Stimulated activated CD4-positive, alpha-beta T cell treated with anti-CD3 and anti-CD28 coated beads, TNF-alpha, amount 100 ng/mL, for 48 hours (primary cell): ENCODE data around the gene PMPCA.
"Not testable (repeated sequence)": the region's sequence is repeated elsewhere in the genome, so short reads cannot be mapped to it uniquely, and the experiment has no call there.

Experiments used
- DNase-seq, 3 donors: peaks; one replicate each; pipeline ENCODE4 v3.0.0-alpha.2; 2020; ENCODE audit warnings: low read depth in 3 of 3

PMPCA gene

DNA sequence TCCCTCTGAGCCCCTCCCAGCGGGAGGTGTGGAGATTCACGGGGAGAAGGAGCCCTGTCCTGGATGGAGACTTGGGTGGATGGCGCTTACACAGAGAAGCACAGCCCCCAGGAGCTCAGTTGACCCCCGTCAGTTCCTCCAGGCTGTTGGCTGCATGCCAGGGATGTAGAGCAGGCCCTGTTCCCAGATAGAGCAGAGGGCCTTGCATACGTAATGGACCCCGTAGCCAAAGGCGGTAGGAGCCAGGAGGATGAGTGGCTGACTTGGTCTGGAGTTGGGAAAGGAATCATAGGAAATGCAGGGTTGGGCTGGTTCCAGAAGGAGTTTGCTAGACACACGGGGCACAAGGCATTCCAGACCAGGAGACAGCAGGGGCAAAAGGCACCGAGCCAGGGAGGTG is 2.5 kb downstream of the PMPCA start:
- DNase-seq: no peak

DNA sequence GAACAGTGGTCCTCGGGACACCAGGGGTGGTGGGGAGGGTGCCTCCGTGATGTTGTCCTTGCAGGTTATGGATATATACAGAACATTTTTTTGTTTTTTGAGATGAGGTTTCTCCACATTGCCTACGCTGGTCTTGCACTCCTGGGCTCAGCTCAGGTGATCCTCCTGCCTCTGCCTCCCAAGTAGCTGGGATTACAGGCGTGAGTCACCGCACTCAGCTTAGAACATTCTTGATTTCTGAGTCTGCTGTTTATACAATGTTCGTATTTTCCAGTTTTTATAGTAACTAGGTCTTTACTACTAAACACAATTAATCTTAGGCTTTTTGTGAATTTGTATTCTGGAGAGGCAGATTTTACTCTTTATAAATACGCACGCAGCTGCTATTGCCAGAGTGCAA is 6.0 kb downstream of the PMPCA start:
- DNase-seq: no peak

DNA sequence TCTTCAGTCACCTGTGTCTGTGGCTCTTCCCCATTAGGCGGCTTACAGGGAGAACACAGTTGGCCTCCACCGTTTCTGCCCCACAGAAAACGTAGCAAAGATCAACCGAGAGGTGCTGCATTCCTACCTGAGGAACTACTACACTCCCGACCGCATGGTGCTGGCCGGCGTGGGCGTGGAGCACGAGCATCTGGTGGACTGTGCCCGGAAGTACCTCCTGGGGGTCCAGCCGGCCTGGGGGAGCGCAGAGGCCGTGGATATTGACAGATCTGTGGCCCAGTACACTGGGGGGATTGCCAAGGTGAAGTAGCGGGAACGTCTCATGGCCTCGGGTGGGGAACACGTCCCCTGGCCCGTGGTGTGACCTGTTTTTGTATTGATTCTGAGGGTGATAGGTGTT is 6.5 kb downstream of the PMPCA start:
- no peak for DNase-seq

DNA sequence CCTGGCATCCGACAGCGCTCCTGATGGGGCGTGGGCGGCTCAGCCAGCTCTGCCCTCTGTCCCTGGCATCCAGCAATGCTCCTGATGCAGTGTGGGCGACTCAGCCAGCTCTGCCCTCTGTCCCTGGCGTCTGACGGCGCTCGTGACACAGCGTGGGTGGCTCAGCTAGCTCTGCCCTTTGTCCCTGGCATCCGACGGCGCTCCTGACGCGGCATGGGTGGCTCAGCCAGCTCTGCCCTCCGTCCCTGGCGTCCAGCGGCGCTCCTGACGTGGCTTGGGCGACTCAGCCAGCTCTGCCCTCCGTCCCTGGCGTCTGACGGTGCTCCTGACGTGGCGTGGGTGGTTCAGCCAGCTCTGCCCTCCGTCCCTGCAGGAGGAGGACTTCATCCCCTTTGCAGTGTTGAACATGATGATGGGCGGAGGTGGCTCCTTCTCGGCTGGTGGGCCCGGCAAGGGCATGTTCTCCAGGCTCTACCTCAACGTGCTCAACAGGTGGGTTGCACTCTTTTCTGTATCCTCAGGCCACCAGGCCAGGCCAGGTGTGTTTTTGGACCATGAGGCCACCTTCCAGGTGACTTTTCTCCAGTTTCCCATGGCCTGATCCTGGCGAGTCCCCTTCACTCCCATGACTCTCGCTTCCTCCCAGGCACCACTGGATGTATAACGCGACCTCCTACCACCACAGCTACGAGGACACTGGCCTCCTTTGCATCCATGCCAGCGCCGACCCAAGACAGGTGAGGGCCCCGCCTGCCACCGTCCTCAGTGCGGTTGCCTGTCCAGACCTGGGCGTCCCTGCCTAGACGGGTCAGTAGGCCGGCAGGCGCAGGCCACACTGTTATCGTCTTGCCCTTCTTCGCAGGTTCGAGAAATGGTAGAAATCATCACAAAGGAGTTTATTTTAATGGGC is 8.0 kb downstream of the PMPCA start:
- no peak for DNase-seq

DNA sequence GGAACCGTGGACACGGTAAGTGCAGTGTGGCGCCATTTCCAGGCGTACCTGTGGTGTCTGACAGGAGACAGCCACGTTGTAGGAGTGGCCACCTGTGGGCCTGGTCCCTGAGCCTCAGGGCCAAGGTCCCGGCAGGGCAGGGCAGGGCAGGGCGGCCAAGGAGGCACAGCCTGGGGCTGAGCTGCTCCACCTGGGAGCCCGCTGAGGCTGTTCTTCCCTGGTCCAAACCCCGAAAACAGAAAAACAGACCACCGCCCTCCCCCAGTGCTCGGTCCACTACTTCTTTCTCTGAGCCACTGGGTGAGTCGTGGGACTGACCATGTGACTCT is 8.6 kb downstream of the PMPCA start:
- no peak for DNase-seq

DNA sequence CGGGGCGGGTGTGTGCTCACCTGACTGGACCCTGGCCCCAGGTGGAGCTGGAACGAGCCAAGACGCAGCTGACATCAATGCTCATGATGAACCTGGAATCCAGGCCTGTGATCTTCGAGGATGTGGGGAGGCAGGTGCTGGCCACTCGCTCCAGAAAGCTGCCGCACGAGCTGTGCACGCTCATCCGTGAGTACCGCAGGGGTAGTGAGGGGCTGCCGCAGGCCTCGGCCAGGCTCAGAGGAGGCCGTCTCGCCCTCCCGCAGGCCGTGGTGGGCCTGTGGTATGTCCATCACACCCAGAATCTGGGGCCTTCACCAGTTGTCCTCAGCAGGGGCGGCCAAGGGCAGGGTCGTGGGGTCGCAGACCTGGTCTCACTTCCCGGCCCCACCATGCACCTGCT is 11.3 kb downstream of the PMPCA start:
- no peak for DNase-seq

DNA sequence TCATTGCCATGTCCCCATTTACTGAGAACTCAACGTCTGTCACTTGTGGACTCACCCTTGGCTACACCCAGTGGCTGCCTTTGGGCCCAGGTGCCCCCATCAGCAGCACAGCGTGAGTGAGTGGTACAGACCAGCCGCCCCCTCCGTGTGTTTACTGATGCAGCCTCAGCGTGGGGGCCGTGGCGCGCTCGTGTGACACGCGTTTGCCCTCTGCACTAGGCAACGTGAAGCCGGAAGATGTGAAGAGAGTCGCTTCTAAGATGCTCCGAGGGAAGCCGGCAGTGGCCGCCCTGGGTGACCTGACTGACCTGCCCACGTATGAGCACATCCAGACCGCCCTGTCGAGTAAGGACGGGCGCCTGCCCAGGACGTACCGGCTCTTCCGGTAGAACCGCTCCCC is 12.4 kb downstream of the PMPCA start:
- no peak for DNase-seq

DNA sequence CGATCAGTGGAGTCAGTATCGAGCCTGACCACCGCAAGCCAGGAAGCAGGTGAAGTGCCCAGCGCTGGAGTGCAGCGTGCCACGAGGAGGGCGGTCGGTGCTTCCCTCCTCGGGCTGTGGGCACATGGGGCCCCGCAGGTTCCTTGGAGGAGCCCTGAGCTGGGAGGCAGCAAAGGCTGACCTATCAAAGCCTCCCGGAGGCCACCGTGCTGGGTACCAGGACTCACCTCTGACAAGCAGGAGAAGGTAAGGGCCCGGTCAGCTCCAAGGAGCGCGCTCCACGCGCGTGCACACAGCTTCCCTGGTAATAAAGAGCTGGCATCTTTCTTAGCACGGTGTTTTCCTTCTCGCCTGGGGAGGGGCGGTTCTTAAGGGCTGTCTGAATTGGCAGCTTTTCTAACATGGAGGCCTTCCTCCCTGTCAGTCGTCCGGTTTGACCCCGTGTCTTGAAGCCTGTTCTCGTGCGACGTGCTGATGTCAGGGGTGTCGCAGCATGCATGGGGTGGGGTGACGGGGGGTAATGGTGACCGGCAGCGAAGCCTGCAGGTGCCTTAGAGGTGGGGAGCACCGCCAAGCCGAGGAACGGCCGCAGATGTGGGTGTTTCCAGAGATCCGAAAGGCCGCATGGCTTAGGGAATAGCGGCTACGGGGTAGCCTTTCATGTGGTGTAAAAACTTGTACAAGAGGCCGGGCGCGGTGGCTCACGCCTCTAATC is 13.1 kb downstream of the PMPCA start:
- DNase-seq: no peak

DNA sequence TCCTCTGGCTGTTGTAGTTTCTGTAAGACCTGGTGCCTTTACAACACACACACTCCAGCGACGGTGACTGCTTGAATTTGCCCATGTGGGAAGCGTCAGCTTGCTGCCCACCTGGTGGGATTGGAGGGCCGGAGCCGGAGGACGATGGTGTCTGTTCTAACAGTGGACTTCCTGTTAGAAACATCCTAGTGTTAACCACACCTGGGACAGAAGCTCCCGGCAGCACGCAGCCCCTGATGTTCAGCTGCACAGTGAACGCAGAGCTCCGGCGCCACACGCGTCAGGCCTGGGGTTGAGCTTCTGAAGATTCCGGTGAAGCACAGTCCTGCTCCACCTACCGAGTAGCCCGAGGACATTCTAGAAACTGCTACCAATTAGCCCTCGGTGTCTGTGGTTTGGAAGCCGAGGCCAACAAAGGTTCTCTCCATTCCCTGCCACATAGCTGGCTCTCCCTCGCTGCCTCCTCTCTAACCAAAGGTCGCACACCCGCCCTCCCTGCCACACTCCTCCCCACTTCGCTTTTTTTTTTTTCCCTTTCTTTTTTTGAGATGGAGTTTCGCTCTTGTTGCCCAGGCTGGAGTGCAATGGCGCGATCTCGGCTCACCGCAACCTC is 14.4 kb downstream of the PMPCA start:
- DNase-seq: no peak

DNA sequence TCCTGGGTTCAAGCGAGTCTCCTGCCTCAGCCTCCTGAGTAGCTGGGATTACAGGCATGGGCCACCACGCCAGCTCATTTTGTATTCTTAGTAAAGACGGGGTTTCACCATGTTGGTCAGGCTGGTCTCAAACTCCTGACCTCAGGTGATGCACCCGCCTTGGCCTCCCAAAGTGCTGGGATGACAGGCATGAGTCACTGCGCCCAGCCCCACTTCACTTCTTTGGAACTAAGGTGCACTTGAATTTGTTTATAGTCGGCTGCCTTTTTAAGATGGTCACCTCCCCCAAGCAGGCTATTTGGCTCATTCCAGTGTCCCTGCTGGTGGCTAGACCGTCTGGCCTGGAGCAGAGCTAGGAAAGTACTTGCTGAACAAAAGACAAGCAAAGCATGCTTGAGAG is 14.9 kb downstream of the PMPCA start:
- DNase-seq: not testable (repeated sequence)

DNA sequence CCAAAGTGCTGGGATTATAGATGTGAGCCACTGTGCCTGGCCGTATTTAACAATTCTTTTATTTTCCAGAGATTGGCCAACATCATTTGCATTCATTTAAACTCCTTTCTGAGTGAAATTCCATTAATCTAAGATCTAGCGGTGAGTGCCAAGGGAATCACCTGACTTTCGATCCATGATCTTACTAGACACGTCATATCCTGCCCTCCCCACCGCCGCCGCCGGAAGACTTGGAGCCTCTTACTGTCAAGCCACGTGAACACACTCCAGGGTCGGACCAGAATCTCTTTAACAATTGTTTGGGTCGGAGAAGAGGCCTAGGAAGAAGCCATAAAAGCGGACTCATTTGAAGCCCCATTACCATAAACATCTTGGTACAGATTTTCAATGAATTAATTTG is 16.3 kb downstream of the PMPCA start:
- DNase-seq: no peak

DNA sequence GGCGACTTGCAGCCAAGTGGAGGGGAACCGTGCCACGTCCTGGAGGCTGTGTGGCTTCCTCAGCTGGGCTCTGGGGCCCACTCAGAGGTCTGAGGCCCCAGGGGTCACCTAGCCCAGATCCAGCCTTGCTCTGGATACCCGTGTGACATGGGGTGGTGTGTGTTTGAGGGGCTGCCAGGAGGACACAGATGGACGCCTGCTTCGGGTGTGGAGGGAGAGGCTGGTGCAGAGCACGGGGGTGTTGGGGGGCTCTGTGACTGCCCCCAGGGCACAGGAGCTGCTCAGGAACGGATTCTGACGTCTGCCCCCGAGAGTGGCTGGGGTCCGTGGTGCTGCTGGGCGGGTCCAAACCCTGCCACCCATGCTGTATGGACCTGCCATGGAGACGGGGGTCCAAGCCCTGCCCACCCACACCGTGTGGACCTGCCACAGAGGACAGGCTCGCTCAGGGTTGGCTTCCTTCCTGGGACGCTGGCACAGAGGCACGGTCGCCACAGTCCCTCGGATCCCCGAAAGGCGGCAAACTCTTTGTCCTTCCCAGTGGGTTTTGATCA is 18.7 kb downstream of the PMPCA start:
- DNase-seq: no peak

DNA sequence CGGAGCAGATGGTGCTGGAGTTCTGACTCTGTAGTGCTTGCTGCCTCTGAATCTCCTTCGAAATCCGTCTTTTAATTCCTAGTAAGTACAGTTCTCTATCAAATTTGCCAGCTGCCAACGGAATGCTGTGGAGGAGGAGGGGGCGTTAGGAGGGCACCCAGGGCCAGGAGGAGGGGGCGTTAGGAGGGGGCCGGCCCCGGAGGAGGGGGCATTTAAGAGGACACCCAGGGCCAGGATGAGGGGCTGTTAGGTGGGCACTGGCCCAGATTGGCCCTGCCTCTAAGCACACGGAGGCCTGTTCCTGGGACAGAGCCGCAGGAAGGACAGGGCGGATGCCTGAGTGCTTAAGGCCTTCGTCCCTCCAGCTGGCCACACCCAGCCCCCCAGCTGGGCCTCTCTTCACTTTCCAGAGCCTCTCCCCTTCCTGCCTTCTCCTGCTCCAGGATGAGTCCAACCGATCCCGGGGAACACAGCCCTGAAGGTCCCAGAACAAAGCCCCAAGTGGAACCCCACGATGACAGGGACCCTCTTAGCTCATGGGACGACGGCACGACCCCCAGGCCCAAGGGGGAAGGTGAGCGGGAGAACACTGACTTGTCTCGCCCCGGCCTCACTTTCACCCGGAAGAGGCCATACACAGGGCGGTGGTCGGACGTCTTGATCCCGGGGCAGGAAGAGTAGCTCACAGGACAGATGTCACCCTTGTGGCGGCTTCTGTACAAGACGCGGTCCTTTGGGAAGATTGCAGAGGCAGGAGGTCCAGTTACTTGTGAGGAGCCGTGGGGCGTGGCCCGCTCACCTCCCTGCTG is 19.4 kb downstream of the PMPCA start:
- no peak for DNase-seq

DNA sequence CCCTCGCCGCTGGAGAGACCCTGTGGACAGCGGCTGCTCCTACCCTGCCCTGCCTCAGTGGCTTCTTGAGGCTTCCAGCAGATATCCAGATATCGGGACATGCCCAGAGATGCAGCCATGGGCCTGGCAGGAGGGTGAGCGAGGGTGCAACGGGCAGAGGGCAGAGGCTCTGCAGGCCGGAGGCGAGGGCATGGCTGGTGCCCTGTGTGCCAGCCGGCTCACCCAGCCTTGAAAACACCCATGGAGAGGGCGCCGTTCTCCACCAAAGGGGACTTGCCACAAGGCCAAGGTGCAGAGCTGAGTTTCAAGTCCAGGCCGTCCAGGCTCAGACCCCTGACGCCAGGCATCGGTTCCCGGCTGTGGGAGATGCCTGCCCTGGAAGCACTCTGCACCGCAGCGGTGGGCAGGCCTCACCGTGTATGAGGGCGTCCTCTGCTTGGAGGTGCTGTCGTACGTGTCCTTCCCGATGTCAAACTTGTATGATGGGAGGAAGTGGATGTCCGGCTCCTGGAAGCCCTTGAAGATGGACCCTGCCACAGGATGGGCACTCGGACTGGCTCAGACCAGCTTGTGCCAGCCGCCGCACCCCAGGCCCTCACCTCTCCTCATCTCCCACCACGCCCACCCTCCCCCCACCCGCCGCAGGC is 20.3 kb downstream of the PMPCA start:
- DNase-seq: no peak

DNA sequence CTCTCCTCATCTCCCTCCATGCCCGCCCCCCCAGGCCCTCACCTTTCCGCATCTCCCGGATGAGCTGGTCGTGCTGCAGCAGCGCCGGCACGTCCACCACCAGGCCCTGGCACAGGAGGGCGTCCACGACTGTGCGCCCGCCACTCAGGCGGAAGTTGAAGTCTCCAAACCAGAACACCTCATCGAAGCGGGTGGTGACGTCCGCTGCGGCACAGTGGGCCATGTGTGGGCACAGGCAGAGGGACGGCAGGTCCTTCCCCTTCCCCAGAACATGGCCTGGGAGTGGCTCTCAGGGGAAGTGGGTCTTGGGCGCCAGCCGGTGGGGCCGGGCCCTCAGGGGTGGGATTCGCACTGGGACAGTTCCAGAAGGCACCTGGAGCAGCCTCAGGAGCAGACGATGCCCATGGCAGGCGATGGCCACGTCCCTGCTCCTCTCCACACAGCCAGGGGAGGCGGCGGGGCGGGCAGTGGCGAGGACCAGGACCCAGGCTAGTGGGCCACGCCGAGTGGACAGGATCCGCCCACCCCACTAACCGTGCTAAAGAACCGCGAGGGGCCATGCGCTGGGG is 21.4 kb downstream of the PMPCA start:
- DNase-seq: no peak

DNA sequence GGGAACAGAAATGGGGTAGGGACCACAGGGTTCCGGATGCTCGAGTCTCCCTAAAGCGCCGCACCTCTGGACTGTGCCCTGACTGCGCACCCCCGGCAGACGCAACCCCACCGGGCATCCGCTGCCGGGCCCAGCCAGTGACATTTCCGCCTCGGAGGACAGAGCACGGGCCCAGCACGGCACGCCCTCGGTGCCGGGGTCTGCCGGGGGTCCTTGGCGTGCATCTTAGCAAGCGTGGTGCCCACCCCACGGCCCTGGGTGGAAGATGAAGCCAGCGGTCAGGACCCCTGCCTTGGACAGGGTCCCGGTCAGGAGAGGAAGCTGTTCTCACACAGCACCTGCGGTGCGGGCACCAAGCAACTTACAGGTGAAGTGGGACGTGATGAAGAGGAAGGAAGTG is 22.1 kb downstream of the PMPCA start:
- no peak for DNase-seq

DNA sequence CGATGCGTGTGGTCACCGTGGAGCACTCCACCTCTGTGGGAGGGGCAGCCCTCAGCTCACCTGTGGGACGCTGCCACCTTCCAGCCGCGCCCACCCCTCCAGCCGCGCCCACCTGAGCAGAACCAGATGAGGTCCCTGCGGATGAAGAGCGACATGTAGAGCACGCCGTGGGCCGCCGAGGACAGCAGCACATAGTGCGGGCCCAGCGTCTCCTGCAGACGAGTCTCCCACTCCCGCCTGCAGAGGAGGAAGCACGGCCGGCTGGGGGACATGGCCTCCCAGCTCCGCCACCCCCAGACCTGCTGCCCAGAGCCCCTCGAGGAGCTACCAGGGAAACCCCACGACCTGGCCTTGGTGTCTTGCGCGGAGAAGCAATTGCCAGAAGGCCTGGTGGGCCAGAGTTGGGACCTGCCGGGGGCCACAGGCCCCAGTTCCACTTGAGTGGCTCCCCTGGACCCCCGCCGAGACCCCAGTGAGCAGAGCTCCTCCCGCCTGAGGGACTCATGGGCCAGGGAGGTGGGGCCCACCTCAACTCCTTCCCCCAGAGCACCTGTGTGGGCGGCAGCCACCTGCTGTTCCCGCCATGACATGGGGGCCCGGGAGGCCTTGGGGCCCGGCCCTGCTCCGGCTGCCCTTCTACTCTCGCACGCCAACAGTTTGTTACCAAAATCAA is 22.7 kb downstream of the PMPCA start:
- DNase-seq: no peak

DNA sequence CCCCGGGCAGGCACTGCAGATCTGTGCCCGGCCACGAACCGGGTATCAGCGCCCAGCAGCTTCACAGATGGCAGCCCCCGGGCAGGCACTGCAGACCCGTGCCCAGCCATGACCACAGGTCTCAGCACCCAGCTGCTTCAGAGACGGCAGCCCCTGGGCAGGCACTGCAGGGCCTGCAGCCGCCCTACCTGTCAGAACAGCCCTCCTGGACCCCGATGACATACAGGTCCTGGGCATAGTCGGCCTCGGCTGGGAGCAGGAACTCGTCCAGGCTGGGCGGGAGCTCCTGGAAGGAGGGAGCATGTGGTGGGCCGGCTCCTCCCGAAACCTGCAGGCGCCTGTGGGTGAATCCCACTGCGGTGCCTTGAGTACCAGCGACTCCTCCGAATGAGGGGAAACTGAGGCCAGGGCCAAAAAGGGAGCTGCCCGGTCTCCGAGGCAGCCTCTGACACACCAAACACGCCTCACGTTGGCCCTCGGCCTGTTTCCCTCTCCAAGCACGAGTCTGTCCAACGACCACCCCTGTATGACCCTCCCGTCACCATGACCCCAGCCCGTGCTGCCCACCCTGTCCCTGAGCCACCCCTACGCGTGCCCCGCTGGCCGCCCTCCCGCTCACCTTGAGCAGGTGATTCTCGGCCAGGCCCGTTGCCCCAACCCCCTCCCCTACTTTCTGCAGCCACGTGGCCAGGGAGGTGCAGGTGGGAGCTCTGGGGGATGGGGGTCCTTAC is 23.6 kb downstream of the PMPCA start:
- no peak for DNase-seq

DNA sequence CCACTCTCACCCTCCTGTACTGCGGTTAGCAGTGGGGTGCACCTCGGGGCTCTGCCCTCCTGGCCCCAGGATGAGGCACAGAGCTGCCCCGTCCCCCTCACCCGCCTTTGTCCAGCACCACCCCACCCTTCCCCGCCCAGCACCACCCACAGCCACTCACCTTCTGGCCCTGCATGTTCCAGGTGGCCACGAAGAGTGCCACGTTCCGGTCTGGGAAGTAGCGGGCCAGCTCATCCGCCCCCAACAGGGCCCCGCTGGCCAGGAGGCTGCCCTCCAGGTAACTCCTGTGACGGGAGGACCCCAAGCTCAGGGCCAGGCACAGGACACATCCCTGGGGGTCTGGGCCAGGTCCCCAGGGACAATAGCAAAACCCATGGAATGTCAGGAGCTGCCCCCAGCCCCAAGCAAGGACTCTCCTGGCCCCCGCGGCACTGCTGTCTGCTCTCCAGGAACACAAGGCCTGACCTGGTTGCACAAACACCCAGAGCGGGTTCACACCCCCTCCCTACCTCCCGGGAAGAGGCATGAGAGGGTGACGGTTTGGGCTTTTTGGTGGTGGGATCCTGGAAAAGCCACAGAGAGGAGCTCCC is 24.2 kb downstream of the PMPCA start:
- DNase-seq: no peak
